ENCODE measurements around the gene GMCL2.

- no peak for TF ChIP-seq CTCF (IDR thresholded peaks at IDR 0.05; ENCODE audit: low read depth, low read length, missing input control)
- no peak for TF ChIP-seq SP1 (IDR thresholded peaks at IDR 0.05)
- TF ChIP-seq REST (IDR thresholded peaks at IDR 0.05) = no peak
- no peak for TF ChIP-seq MAX (IDR thresholded peaks at IDR 0.05)
Measured at GRCh38 chr5:178141550-178141949, 45.6 kb downstream of the GMCL2 start.

All from liver (tissue), 3 donors.